Cardiac muscle cell (in vitro differentiated cells and primary cell): ENCODE measurements around the gene CSGALNACT2. TPM values are rescaled to one million over a fixed set of nuclear protein-coding genes. Genes with fewer than 3 reads are reported as not detected.
"Not testable (repeated sequence)": the region's sequence is repeated elsewhere in the genome, so short reads cannot be mapped to it uniquely, and the experiment has no call there.

Experiments
- DNase-seq, 2 donors: peaks; one replicate each; pipeline versions ENCODE4 v3.0.0 to v3.0.0-alpha.2; 2010 to 2017; ENCODE audit warnings: low read depth in 1 of 2, low spot score in 1 of 2
- H3K27ac ChIP-seq: fragments of 200-600 bp; sonication (generic); 2 replicates; pipeline ENCODE4 v1.5.1; 2016
- H3K27me3 ChIP-seq: fragments of 200-600 bp; sonication (generic); 2 replicates; pipeline ENCODE4 v1.6.0; 2016; ENCODE audit warnings: control low read depth
- H3K36me3 ChIP-seq: fragments of 200-600 bp; sonication (generic); 2 replicates; pipeline ENCODE4 v1.5.1; 2016; ENCODE audit warnings: control low read depth
- H3K4me1 ChIP-seq: fragments of 200-600 bp; sonication (generic); 2 replicates; pipeline ENCODE4 v1.8.1; 2017; ENCODE audit warnings: low read depth, mild to moderate bottlenecking, mixed run types
- H3K4me3 ChIP-seq: fragments of 200-600 bp; sonication (generic); 2 replicates; pipeline ENCODE4 v1.5.1; 2016; ENCODE audit warnings: mild to moderate bottlenecking
- H3K9me3 ChIP-seq: fragments of 200-600 bp; sonication (generic); 2 replicates; pipeline ENCODE4 v1.5.1; 2017; ENCODE audit warnings: low read depth, mild to moderate bottlenecking, control low read depth
- polyA plus RNA-seq: library from polyadenylated mRNA; unstranded; fragments of >200 nt; fragmentation: Nextera tagmentation; extraction: Ambion mirVana; gene quantifications from 2 replicates; pipeline ENCODE4 v1.2.1, GENCODE V29; 2016
- total RNA-seq: library from RNA; depleted of rRNA; stranded (reverse); fragments of >200 nt; gene quantifications from 2 replicates; pipeline ENCODE4 v1.2.3, GENCODE V29; 2016
- TF ChIP-seq, protein P1 (sequence below): IDR thresholded peaks from 2 replicates; pipeline ENCODE4 v1.5.1; 2012; ENCODE audit warnings: low read depth, mild to moderate bottlenecking, low read length

CSGALNACT2 gene
- total and polyA plus RNA-seq, 2 experiments from 2014 or later: 8.3 to 9.9 TPM

DNA sequence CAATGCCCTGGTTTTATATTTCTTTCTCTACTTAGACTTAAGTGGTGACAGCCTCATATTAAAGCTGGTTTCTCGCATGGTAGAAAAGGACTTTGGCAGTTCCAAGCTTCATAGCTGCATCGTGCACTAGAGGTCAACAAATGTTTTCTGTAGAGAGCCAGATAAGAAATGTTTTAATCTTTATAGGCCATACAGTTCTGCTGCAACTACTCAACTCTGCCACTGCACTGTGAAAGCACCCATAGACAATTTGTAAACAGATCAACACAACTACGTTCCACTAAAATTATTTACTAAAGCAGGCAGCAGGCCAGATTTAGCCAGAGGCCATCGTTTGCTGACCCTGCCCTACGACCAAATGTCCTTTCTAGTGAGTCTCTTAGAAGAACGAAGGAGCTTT is 36.7 kb downstream of the CSGALNACT2 start:
- Histone ChIP-seq H3K27ac (no peak overlapping the region), H3K9me3 (no peaks in the 10 kb centered on the region), H3K4me3 (no peak overlapping the region), H3K27me3 (no peaks in the 10 kb centered on the region), H3K36me3 (peaks cover 15% of the 10 kb centered on the region), H3K4me1 (peaks cover 4% of the 10 kb centered on the region)
- TF ChIP-seq, protein P1, sequence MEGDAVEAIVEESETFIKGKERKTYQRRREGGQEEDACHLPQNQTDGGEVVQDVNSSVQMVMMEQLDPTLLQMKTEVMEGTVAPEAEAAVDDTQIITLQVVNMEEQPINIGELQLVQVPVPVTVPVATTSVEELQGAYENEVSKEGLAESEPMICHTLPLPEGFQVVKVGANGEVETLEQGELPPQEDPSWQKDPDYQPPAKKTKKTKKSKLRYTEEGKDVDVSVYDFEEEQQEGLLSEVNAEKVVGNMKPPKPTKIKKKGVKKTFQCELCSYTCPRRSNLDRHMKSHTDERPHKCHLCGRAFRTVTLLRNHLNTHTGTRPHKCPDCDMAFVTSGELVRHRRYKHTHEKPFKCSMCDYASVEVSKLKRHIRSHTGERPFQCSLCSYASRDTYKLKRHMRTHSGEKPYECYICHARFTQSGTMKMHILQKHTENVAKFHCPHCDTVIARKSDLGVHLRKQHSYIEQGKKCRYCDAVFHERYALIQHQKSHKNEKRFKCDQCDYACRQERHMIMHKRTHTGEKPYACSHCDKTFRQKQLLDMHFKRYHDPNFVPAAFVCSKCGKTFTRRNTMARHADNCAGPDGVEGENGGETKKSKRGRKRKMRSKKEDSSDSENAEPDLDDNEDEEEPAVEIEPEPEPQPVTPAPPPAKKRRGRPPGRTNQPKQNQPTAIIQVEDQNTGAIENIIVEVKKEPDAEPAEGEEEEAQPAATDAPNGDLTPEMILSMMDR: no peak
- no peak for DNase-seq

DNA sequence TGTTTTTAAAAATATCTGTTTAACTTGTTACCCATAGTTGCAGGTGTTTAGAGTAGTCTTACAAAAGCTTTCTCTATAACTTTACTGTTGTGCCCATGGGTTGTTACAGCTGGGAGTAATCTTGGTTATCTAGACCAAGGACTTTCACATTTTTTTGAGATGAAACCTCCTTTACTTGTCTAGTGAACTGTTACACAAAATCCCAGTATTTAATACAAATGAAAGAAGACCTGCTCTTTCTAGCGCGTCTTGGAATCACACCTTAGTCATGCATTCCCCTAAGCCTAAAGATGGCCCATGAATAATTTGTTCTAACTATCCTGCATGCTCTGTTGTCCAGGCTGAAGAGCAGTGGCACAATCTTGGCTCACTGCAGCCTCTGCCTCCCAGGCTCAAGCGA is 38.0 kb downstream of the CSGALNACT2 start:
- peaks cover 4% of the 10 kb centered on the region for H3K4me1 ChIP-seq
- TF ChIP-seq, protein P1: no peak
- DNase-seq: no peak
- H3K27ac ChIP-seq: no peak overlapping the region
- no peak overlapping the region for H3K4me3 ChIP-seq
- no peaks in the 10 kb centered on the region for H3K27me3 ChIP-seq
- H3K9me3 ChIP-seq: no peaks in the 10 kb centered on the region
- H3K36me3 ChIP-seq: peaks cover 15% of the 10 kb centered on the region

DNA sequence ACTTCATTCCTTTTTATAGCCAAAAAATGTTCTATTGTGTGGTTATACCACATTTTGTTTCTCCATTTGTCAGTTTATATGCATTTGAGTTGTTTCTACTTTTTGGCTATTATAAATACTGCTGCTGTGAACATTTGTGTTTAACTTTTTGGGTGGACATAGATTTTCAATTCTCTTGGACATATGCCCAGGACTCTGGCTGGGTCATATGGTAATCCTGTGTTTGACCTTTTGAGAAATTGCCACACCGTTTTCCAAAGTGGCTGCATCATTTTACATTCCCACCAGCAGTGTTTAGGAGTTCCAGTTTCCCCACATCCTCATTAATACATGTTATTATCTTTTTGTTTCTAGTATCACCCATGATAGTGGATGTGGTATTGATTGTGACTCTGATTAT is 39.4 kb downstream of the CSGALNACT2 start:
- Histone ChIP-seq H3K4me1 (no peaks in the 10 kb centered on the region), H3K9me3 (no peaks in the 10 kb centered on the region), H3K27me3 (no peaks in the 10 kb centered on the region), H3K27ac (no peak overlapping the region), H3K36me3 (peaks cover 15% of the 10 kb centered on the region), H3K4me3 (no peak overlapping the region)
- TF ChIP-seq, protein P1: no peak
- DNase-seq: peak in 1 of 2 donors; percentile 13

DNA sequence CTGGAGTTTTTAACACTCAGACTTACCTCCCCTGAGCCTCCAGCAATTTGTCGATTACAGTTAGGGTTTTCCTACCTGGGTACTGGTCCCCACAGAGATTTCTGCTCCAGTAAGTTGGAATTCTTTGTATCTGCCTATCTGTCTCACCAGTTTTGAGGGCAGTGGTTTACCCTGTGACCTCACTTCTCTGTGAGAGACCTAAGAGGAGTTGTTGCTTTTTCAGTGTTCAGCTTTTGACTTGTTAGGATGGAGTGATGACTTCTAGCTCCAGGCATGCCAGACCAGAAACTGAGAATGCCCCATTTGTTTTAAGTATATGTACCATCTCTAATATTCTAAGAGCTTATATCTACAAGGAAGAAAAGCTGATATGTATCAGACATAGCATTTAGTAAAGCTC is 42.9 kb downstream of the CSGALNACT2 start:
- Histone ChIP-seq H3K4me3 (no peak overlapping the region), H3K36me3 (peaks cover 21% of the 10 kb centered on the region), H3K27me3 (no peaks in the 10 kb centered on the region), H3K9me3 (no peaks in the 10 kb centered on the region), H3K27ac (no peak overlapping the region), H3K4me1 (no peaks in the 10 kb centered on the region)
- TF ChIP-seq, protein P1: no peak
- DNase-seq: no peak

DNA sequence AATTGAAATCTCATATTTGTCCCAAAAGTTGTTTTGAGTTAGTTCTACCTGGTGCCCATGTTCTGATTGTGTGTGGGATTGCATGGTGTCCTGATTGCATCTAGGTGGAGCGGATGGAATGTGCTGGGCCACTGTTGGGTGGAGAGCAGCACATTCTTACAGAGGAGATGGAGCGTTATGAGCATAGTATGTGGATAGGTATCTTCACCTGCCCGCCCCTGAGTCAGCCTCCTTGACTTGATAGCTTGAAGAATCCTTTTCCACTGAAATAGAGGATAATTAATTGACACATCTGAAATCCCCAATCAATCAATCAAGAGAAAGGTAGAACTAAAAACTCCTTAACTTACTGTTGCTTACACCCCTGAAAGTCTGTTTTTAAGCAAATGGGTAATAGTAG is 45.5 kb downstream of the CSGALNACT2 start:
- H3K9me3 ChIP-seq, H3K36me3 ChIP-seq, H3K27me3 ChIP-seq, H3K4me1 ChIP-seq, H3K4me3 ChIP-seq, DNase-seq, H3K27ac ChIP-seq: not testable (repeated sequence)

DNA sequence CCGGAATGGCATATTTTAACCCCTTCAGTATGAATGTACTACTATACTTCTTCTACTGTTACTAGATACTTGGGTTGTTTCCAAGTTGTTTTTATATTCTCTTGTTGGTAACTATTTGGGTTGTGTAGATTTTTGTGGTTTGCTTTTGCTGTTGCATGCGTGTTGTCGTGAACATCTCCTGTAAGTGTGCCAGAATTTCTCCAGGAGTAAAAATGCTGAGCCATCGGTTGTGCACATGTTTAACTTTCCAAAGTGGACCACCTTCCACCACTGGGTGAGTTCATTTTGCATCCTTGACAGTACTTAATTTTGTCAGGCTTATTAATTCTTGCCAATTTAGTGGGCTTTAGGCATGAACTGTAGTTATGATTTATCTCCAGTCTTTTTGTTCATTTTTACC is 47.9 kb downstream of the CSGALNACT2 start:
- Histone ChIP-seq H3K27me3 (no peaks in the 10 kb centered on the region), H3K4me3 (no peak overlapping the region), H3K36me3 (peaks cover 6% of the 10 kb centered on the region), H3K9me3 (no peaks in the 10 kb centered on the region), H3K4me1 (no peaks in the 10 kb centered on the region), H3K27ac (no peak overlapping the region)
- DNase-seq: no peak
- TF ChIP-seq, protein P1: no peak
